WTC11 (cell line): ENCODE measurements around the gene RUNX2. TPM values are rescaled to one million over a fixed set of nuclear protein-coding genes. Genes with fewer than 3 reads are reported as not detected.

ENCODE experiments used
- AFF4 ChIP-seq: sonication (generic); formaldehyde crosslinking; IDR thresholded peaks from 2 replicates; pipeline ENCODE4 v1.8.1; 2023; ENCODE audit warnings: mild to moderate bottlenecking, missing genetic modification reagents, borderline replicate concordance
- AR ChIP-seq: fragments of 250-450 bp; sonication (Bioruptor Pico); IDR thresholded peaks from 2 replicates; pipeline ENCODE4 v1.9.0; 2021; ENCODE audit warnings: mild to moderate bottlenecking
- ARID4B ChIP-seq: sonication (generic); formaldehyde crosslinking; IDR thresholded peaks from 2 replicates; pipeline ENCODE4 v1.8.0; 2023; ENCODE audit warnings: missing genetic modification reagents, mild to moderate bottlenecking, borderline replicate concordance
- E2F5 ChIP-seq: sonication (generic); formaldehyde crosslinking; IDR thresholded peaks from 2 replicates; pipeline ENCODE4 v1.8.1; 2022; ENCODE audit warnings: mild to moderate bottlenecking, moderate library complexity, missing genetic modification reagents
- ESRRA ChIP-seq: sonication (generic); formaldehyde crosslinking; IDR thresholded peaks from 2 replicates; pipeline ENCODE4 v1.8.1; 2022; ENCODE audit warnings: mild to moderate bottlenecking, missing genetic modification reagents, borderline replicate concordance
- ETV6 ChIP-seq: sonication (generic); formaldehyde crosslinking; IDR thresholded peaks from 2 replicates; pipeline ENCODE4 v1.8.1; 2022; ENCODE audit warnings: mild to moderate bottlenecking, missing genetic modification reagents
- MYBL2 ChIP-seq: sonication (generic); formaldehyde crosslinking; IDR thresholded peaks from 2 replicates; pipeline ENCODE4 v1.8.1; 2023; ENCODE audit warnings: mild to moderate bottlenecking, moderate library complexity, missing genetic modification reagents
- NR1H2 ChIP-seq: sonication (generic); formaldehyde crosslinking; IDR thresholded peaks from 2 replicates; pipeline ENCODE4 v1.9.0; 2021; ENCODE audit warnings: mild to moderate bottlenecking, moderate library complexity, missing genetic modification reagents
- PREB ChIP-seq: sonication (generic); formaldehyde crosslinking; IDR thresholded peaks from 2 replicates; pipeline ENCODE4 v1.8.1; 2022; ENCODE audit warnings: mild to moderate bottlenecking, missing genetic modification reagents, moderate library complexity, borderline replicate concordance
- TEAD1 ChIP-seq: sonication (generic); formaldehyde crosslinking; IDR thresholded peaks from 2 replicates; pipeline ENCODE4 v1.8.0; 2022; ENCODE audit warnings: mild to moderate bottlenecking, missing genetic modification reagents
- TP53 ChIP-seq: sonication (generic); formaldehyde crosslinking; IDR thresholded peaks from 2 replicates; pipeline ENCODE4 v1.8.1; 2023; ENCODE audit warnings: mild to moderate bottlenecking, missing genetic modification reagents
- ZNF232 ChIP-seq: sonication (generic); formaldehyde crosslinking; IDR thresholded peaks from 2 replicates; pipeline ENCODE4 v1.8.0; 2022; ENCODE audit warnings: mild to moderate bottlenecking, missing genetic modification reagents
- ZNF317 ChIP-seq: sonication (generic); formaldehyde crosslinking; IDR thresholded peaks from 2 replicates; pipeline ENCODE4 v1.8.1; 2023; ENCODE audit warnings: low read depth, mild to moderate bottlenecking, moderate library complexity, missing genetic modification reagents, borderline replicate concordance
- ZNF423 ChIP-seq: fragments of 250-450 bp; sonication (Bioruptor Pico); IDR thresholded peaks from 2 replicates; pipeline ENCODE4 v2.1.2; 2022; ENCODE audit warnings: mild to moderate bottlenecking, moderate library complexity
- ZNF532 ChIP-seq: fragments of 250-450 bp; sonication (Bioruptor Pico); IDR thresholded peaks from 2 replicates; pipeline ENCODE4 v1.9.0; 2021; ENCODE audit warnings: mild to moderate bottlenecking, borderline replicate concordance
- total RNA-seq: library from RNA; stranded (reverse); gene quantifications from 3 replicates; pipeline ENCODE4 v1.2.3, GENCODE V29; 2021

RUNX2 gene
- total RNA-seq, 1 experiment from 2014 or later = 0.28 TPM

GRCh38 chr6:45377554-45378333 is 49.6 kb downstream of the RUNX2 start, which contains the start of gene SUPT3H (continued):
- TF ChIP-seq ESRRA (CRISPR knock-in tag) (no peak), NR1H2 (CRISPR knock-in tag) (no peak), PREB (CRISPR knock-in tag) (no peak), AR (no peak), ZNF317 (CRISPR knock-in tag) (no peak), E2F5 (CRISPR knock-in tag) (peak; percentile 50; the same call in 1 of the 2 replicates), ZNF232 (CRISPR knock-in tag) (no peak), TP53 (peak; percentile 79; the same call in 1 of the 2 replicates), MYBL2 (CRISPR knock-in tag) (no peak; the same call in 1 of the 2 replicates), ARID4B (CRISPR knock-in tag) (no peak), AFF4 (CRISPR knock-in tag) (0 out of 2 replicates have a peak, but pooled peaks have one; percentile 56), ETV6 (peak; percentile 89), TEAD1 (CRISPR knock-in tag) (peak; percentile 65), ZNF532 (no peak), ZNF423 (no peak)
- TF ChIP-seq, all 79 proteins: peak for 20
